AG04449 (cell line): Measurements from ENCODE around the gene PIRT.

Source experiments
- CTCF ChIA-PET: fragments of 350-600 bp; formaldehyde crosslinking; extraction: SDS; loops from one replicate; lab custom pipeline; 2021; ENCODE audit warnings: antibody characterized with exemption; lab: Yijun Ruan, JAX
- POLR2A ChIA-PET: fragments of 400-600, 350-600 bp; formaldehyde crosslinking; extraction: SDS; loops from one replicate; lab custom pipeline; 2020; ENCODE audit warnings: antibody characterized with exemption, inconsistent platforms; lab: Yijun Ruan, JAX
- DNase-seq: peaks from one replicate; pipeline ENCODE4 v3.0.0-alpha.2; 2010; ENCODE audit warnings: low read depth, low spot score
- H3K4me3 ChIP-seq: 2 replicates; pipeline ENCODE4 v1.5.1; 2011; ENCODE audit warnings: low read depth, mild to moderate bottlenecking, control low read depth, low read length
- CTCF ChIP-seq: IDR thresholded peaks from one replicate; pipeline ENCODE4 v1.5.1; 2011; ENCODE audit warnings: mild to moderate bottlenecking, moderate library complexity, low read length, control low read depth, inconsistent platforms; ENCODE audit not compliant: insufficient read depth; ENCODE audit errors: missing control alignments

Gene PIRT

GRCh38 chr17:10812674-10813073, 25.2 kb downstream of the PIRT start:
- DNase-seq: no peak
- TF ChIP-seq CTCF: no peak
- ChIA-PET POLR2A (no interaction called here), CTCF (no interaction called here)
- no peak overlapping the region for H3K4me3 ChIP-seq

DNA sequence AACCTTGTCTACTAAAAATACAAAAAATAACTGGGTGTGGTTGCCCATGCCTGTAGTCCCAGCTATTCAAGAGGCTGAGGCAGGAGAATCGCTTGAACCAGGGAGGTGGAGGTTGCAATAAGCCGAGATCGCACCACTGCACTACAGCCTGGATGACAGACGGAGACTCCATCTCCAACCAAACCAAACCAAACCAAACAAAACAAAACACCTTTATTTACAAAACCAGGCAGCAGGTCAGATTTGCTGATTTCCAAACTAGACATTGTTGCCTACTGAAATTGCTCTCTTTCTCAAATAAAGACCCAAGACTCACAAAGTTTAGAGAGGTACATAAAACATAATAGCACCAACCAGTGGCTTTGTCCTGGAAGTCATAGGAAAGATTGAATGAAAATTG, 28.3 kb downstream of the PIRT start:
- ChIA-PET POLR2A (no interaction called here), CTCF (interaction anchor here (0.6 kb wide), 1 partner anchor 79 kb away, joined by 3 read pairs; no protein-coding TSS in a partner anchor)
- DNase-seq: no peak
- TF ChIP-seq CTCF: no peak
- no peak overlapping the region for H3K4me3 ChIP-seq

DNA sequence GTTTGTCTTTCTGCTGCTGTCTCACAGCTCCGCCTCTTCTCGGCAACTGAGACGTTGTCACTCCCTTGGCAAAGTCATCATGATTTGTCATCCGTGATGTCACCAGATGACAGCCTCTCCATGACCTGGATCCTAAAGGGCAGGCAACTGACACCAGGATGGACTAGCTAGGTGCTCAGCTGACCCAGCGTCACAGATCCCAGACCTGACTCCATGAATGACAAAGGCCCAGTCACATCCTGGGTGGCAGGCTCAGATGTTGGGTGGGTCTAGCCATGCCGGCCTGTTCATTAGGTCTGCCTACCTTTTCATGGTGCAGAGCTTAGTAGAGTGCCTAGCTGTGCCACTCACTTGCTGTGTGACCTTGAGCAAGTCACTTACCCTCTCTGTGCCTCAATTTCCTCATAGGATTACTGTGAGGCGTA, 30.2 kb downstream of the PIRT start:
- CTCF ChIA-PET: interaction anchor here (1.4 kb wide), 1 partner anchor 178 kb away, joined by 4 read pairs; no protein-coding TSS in a partner anchor
- no peak for TF ChIP-seq CTCF
- no peak overlapping the region for H3K4me3 ChIP-seq
- DNase-seq: no peak
- POLR2A ChIA-PET: no interaction called here

DNA sequence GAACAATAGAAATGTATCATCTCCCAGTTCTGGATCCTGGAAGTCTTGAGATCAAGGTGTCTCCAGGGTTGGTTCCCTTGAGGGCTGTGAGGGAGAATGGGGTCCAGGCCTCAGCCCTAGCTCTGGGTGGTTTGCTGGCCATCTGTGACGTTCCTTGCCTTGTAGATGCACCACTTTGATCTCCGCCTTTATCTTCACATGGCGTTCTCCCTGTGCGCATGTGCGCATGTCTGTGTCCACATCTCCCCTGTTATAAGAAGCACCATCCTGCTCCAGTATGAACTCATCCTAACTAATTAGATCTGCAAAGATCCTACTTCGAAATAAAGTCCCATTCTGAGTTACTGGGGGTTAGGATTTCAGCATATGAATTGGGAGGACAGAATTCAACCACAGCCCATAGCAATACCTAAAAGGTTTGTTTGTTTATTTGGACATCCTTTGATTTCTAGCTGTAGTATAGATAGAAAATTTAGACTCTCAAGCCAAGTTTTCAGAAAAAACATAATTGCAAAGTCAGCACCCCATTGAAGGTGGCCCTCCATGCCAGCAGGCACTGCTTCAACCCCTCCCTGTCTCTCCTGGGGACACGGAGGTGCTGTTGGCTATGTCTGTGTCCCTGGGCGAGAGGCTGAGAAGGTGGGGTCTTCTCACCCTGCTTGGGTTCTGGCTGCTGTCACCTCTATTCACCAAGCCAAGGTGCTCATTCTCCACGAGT, 31.2 kb downstream of the PIRT start:
- POLR2A ChIA-PET: no interaction called here
- CTCF ChIA-PET: no interaction called here
- no peak overlapping the region for H3K4me3 ChIP-seq
- DNase-seq: no peak
- TF ChIP-seq CTCF: no peak

DNA sequence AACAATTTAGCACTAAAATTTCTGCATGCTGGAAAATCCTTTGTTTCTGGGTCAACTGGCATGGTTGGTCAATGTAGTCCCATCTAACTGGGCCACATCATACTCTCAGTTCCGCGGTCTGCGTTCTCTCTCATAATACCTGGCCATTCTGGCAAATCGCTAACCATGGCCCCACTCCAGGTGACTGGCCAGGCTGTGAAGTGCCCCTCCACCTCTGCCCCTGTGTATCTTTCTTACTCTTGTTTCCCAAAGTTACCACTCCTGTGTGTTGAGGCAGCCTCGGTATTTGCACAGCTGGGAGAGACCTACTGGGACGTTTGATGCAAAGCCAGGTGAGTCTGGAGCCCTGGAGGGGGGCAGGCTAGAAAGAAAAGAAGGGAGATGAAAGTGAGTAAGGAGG, 32.0 kb downstream of the PIRT start:
- CTCF ChIA-PET: no interaction called here

DNA sequence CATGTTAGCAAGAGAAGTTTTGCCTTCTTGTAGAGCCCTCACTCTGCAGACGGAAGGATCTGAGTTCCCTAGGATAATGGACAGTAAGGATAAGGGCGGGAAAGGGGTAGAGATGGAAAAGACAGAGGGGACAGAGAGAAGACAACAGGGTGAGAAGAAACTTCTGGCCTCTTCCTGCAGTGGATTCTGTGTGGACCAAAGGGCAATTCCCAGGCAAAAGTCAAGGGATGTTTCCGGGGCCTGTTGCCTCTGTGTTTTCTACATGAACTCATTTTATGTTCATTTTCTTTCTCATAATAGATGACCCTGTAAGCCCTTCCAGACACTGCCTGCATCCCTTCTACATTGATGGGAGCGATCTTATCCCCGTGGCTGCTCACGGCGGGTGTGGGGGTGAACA, 33.3 kb downstream of the PIRT start:
- DNase-seq: no peak
- H3K4me3 ChIP-seq: no peak overlapping the region
- no peak for TF ChIP-seq CTCF
- POLR2A ChIA-PET: no interaction called here
- CTCF ChIA-PET: no interaction called here

More for the DNA sequence above, 32.0 kb downstream of the PIRT start:
- no peak for TF ChIP-seq CTCF
- H3K4me3 ChIP-seq: no peak overlapping the region
- DNase-seq: no peak
- POLR2A ChIA-PET: no interaction called here
